ENCODE measurements around the gene MED15. TPM values are rescaled to one million over a fixed set of nuclear protein-coding genes. Genes with fewer than 3 reads are reported as not detected.

The MED15 gene
- total RNA-seq, 1 experiment from 2014 or later: 59.3 TPM

GRCh38 chr22:20553947-20554741, 46.7 kb downstream of the MED15 start:
- ChIA-PET CTCF (interaction anchor here (0.6 kb wide), 1 partner anchor 42 kb away, joined by 6 read pairs; no protein-coding TSS in a partner anchor), POLR2A (no interaction called here)
- Histone ChIP-seq H3K9me3 (ENCODE audit: control insufficient read depth, insufficient read depth, low read depth, low read length) (no peaks in the 10 kb centered on the region), H3K27ac (ENCODE audit: low read length) (no peak overlapping the region), H3K27me3 (ENCODE audit: control insufficient read depth, insufficient read depth, low read length) (no peaks in the 10 kb centered on the region), H3K36me3 (ENCODE audit: control insufficient read depth, insufficient read depth, low read length) (no peaks in the 10 kb centered on the region; the same call in 1 of the 2 replicates), H3K4me1 (ENCODE audit: control insufficient read depth, insufficient read depth, low read length) (peaks cover 8% of the 10 kb centered on the region), H3K4me3 (ENCODE audit: low read depth in 2 of 2, low read length in 2 of 2) (no peak overlapping the region)
- ATAC-seq: no peak
- in situ Hi-C loops (cut with HindIII; ENCODE audit: low pct_unique_long_range_greater_than_20kb, low sequenced_read_pairs) (no loop called here), intact Hi-C loops (cut with micrococcal nuclease; ENCODE audit: unreplicated experiment) (no loop called here)
- TF ChIP-seq, protein P1, sequence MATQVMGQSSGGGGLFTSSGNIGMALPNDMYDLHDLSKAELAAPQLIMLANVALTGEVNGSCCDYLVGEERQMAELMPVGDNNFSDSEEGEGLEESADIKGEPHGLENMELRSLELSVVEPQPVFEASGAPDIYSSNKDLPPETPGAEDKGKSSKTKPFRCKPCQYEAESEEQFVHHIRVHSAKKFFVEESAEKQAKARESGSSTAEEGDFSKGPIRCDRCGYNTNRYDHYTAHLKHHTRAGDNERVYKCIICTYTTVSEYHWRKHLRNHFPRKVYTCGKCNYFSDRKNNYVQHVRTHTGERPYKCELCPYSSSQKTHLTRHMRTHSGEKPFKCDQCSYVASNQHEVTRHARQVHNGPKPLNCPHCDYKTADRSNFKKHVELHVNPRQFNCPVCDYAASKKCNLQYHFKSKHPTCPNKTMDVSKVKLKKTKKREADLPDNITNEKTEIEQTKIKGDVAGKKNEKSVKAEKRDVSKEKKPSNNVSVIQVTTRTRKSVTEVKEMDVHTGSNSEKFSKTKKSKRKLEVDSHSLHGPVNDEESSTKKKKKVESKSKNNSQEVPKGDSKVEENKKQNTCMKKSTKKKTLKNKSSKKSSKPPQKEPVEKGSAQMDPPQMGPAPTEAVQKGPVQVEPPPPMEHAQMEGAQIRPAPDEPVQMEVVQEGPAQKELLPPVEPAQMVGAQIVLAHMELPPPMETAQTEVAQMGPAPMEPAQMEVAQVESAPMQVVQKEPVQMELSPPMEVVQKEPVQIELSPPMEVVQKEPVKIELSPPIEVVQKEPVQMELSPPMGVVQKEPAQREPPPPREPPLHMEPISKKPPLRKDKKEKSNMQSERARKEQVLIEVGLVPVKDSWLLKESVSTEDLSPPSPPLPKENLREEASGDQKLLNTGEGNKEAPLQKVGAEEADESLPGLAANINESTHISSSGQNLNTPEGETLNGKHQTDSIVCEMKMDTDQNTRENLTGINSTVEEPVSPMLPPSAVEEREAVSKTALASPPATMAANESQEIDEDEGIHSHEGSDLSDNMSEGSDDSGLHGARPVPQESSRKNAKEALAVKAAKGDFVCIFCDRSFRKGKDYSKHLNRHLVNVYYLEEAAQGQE (IDR thresholded peaks at IDR 0.05; ENCODE audit: insufficient read depth in 1 of 2, low read depth in 2 of 2, low read length in 1 of 2): no peak
- TF ChIP-seq POLR2AphosphoS5 (IDR thresholded peaks at IDR 0.05; ENCODE audit: low read depth, low read length): no peak
- TF ChIP-seq, protein P2, sequence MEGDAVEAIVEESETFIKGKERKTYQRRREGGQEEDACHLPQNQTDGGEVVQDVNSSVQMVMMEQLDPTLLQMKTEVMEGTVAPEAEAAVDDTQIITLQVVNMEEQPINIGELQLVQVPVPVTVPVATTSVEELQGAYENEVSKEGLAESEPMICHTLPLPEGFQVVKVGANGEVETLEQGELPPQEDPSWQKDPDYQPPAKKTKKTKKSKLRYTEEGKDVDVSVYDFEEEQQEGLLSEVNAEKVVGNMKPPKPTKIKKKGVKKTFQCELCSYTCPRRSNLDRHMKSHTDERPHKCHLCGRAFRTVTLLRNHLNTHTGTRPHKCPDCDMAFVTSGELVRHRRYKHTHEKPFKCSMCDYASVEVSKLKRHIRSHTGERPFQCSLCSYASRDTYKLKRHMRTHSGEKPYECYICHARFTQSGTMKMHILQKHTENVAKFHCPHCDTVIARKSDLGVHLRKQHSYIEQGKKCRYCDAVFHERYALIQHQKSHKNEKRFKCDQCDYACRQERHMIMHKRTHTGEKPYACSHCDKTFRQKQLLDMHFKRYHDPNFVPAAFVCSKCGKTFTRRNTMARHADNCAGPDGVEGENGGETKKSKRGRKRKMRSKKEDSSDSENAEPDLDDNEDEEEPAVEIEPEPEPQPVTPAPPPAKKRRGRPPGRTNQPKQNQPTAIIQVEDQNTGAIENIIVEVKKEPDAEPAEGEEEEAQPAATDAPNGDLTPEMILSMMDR (IDR thresholded peaks at IDR 0.05): no peak
- DNase-seq (ENCODE audit: low read depth, low spot score): no peak
- BruUV-seq (replicated peaks): no TSS peak

- Histone ChIP-seq H3K4me1 (ENCODE audit: control insufficient read depth, insufficient read depth, low read length) (peaks cover 8% of the 10 kb centered on the region), H3K36me3 (ENCODE audit: control insufficient read depth, insufficient read depth, low read length) (no peaks in the 10 kb centered on the region; the same call in none of the 2 replicates), H3K4me3 (ENCODE audit: low read depth in 2 of 2, low read length in 2 of 2) (no peak overlapping the region), H3K27me3 (ENCODE audit: control insufficient read depth, insufficient read depth, low read length) (no peaks in the 10 kb centered on the region), H3K9me3 (ENCODE audit: control insufficient read depth, insufficient read depth, low read depth, low read length) (no peaks in the 10 kb centered on the region), H3K27ac (ENCODE audit: low read length) (no peak overlapping the region)
- intact Hi-C loops (cut with micrococcal nuclease; ENCODE audit: unreplicated experiment): no loop called here
- in situ Hi-C loops (cut with HindIII; ENCODE audit: low pct_unique_long_range_greater_than_20kb, low sequenced_read_pairs): no loop called here
- DNase-seq (ENCODE audit: low read depth, low spot score): no peak
- no TSS peak for BruUV-seq (replicated peaks)
- POLR2A ChIA-PET: no interaction called here
- CTCF ChIA-PET: interaction anchor here (0.6 to 0.9 kb wide), 2 partner anchors 13 to 43 kb away, joined by 3 to 6 read pairs; no protein-coding TSS in a partner anchor
- no peak for ATAC-seq
- TF ChIP-seq POLR2AphosphoS5 (IDR thresholded peaks at IDR 0.05; ENCODE audit: low read depth, low read length) (no peak), SIN3A (IDR thresholded peaks at IDR 0.05; ENCODE audit: borderline replicate concordance, insufficient read depth, low read depth, low read length) (no peak), TCF7L2 (IDR thresholded peaks at IDR 0.05; ENCODE audit: low read depth, low read length) (no peak)
- TF ChIP-seq, protein P1 (IDR thresholded peaks at IDR 0.05; ENCODE audit: insufficient read depth in 1 of 2, low read depth in 2 of 2, low read length in 1 of 2): no peak
- TF ChIP-seq, protein P2 (IDR thresholded peaks at IDR 0.05): no peak
Observed at GRCh38 chr22:20554824-20555223, 47.4 kb downstream of the MED15 start.
